ENCODE measurements around the gene F8.

GRCh38 chrX:154902408-154902807 is 120.1 kb downstream of the F8 start:
- TF ChIP-seq CTCF (conservative IDR thresholded peaks at IDR 0.05), result no peak
- no peak for TF ChIP-seq ZFX (IDR thresholded peaks at IDR 0.05)
